ENCODE results near the gene SETD3. TPM values are rescaled to one million over a fixed set of nuclear protein-coding genes. Genes with fewer than 3 reads are reported as not detected.

SETD3 gene
- total RNA-seq, 1 experiment from 2014 or later: 46.8 TPM

DNA sequence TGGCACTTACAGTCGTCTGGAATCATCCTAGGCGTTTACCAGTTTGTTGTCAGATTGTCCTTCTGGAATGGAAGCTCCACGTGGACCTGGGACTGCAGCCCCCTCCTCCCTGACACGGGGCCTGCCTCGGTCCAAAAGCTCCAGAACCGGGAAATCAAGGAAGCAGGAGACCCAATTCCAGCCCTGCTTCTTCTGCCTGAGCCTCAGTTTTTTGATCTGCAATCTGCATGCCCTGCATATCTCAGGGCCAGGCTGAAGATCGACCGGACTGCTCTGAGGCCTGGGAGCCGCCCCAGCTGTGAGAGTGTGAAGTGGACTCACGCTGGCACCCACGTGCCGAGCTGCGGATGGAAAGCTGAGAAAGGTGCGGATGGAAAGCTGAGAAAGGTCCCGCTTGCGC, 98.6 kb downstream of the SETD3 start:
- H3K9ac ChIP-seq (ENCODE audit: low read length): no peak overlapping the region
- no peaks in the 10 kb centered on the region for H3K36me3 ChIP-seq (ENCODE audit: low read depth, low read length)
- H3K27ac ChIP-seq (ENCODE audit: low read length): no peak overlapping the region
- no peaks in the 10 kb centered on the region for H4K20me1 ChIP-seq (ENCODE audit: low read length)
- BruUV-seq (replicated peaks): no TSS peak
- no peaks in the 10 kb centered on the region for H3K79me2 ChIP-seq (ENCODE audit: low read length)
- ATAC-seq (no peak), DNase-seq (no peak)
- no peaks in the 10 kb centered on the region for H3K9me2 ChIP-seq (replicated peaks; ENCODE audit: low read length)
- POLR2A ChIA-PET (ENCODE audit: unreplicated experiment): no interaction called here
- CTCF ChIA-PET: no interaction called here
- H3K9me3 ChIP-seq (ENCODE audit: low read length): no peaks in the 10 kb centered on the region
- H3K4me1 ChIP-seq (ENCODE audit: insufficient read depth, low read length): peaks cover 21% of the 10 kb centered on the region
- no peak overlapping the region for H3K4me3 ChIP-seq (ENCODE audit: low read length)
- no peak overlapping the region for H3K4me2 ChIP-seq (ENCODE audit: low read length)
- intact Hi-C loops (cut with micrococcal nuclease): no loop called here
- H3K27me3 ChIP-seq (ENCODE audit: low read length): no peaks in the 10 kb centered on the region
- TF ChIP-seq EZH2 (IDR thresholded peaks at IDR 0.05; ENCODE audit: low read length, unreplicated experiment) (no peak), EZH2phosphoT487 (IDR thresholded peaks at IDR 0.05; ENCODE audit: borderline replicate concordance, low read length) (no peak)
- TF ChIP-seq, protein P1, sequence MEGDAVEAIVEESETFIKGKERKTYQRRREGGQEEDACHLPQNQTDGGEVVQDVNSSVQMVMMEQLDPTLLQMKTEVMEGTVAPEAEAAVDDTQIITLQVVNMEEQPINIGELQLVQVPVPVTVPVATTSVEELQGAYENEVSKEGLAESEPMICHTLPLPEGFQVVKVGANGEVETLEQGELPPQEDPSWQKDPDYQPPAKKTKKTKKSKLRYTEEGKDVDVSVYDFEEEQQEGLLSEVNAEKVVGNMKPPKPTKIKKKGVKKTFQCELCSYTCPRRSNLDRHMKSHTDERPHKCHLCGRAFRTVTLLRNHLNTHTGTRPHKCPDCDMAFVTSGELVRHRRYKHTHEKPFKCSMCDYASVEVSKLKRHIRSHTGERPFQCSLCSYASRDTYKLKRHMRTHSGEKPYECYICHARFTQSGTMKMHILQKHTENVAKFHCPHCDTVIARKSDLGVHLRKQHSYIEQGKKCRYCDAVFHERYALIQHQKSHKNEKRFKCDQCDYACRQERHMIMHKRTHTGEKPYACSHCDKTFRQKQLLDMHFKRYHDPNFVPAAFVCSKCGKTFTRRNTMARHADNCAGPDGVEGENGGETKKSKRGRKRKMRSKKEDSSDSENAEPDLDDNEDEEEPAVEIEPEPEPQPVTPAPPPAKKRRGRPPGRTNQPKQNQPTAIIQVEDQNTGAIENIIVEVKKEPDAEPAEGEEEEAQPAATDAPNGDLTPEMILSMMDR (conservative IDR thresholded peaks at IDR 0.05; ENCODE audit: low read depth, low read length): no peak
- no peak overlapping the region for H2AFZ ChIP-seq (ENCODE audit: low read length)
- H3F3A ChIP-seq (ENCODE audit: low read length, unreplicated experiment): no peaks in the 10 kb centered on the region

DNA sequence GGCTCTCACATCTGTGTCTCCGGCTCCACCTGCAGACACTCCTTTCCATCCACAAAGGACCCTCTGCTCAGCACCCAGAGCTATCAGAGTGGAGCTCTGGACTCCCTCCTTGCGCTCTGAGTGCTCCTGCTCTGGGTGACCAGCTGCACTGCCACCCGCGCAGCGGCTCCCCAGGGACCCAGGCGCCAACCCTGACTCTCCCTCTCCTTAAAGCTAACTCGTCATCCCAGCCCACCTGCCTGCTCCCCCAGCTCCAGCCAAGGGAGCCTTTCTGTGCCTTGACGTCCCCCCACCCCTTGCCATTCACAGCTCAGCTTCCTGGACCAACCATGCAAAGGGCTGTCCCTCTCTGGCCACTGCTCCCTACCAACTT, 99.0 kb downstream of the SETD3 start:
- no peak overlapping the region for H3K4me3 ChIP-seq (ENCODE audit: low read length)
- TF ChIP-seq, protein P1 (conservative IDR thresholded peaks at IDR 0.05; ENCODE audit: low read depth, low read length): no peak
- TF ChIP-seq EZH2 (IDR thresholded peaks at IDR 0.05; ENCODE audit: low read length, unreplicated experiment): no peak
- no peak for TF ChIP-seq EZH2phosphoT487 (IDR thresholded peaks at IDR 0.05; ENCODE audit: borderline replicate concordance, low read length)
- H3K79me2 ChIP-seq (ENCODE audit: low read length): no peaks in the 10 kb centered on the region
- H2AFZ ChIP-seq (ENCODE audit: low read length): no peak overlapping the region
- no peaks in the 10 kb centered on the region for H3K36me3 ChIP-seq (ENCODE audit: low read depth, low read length)
- H3K9ac ChIP-seq (ENCODE audit: low read length): no peak overlapping the region
- intact Hi-C loops (cut with micrococcal nuclease): no loop called here
- ChIA-PET POLR2A (ENCODE audit: unreplicated experiment) (no interaction called here), CTCF (no interaction called here)
- H4K20me1 ChIP-seq (ENCODE audit: low read length): no peaks in the 10 kb centered on the region
- H3K9me3 ChIP-seq (ENCODE audit: low read length): no peaks in the 10 kb centered on the region
- no peaks in the 10 kb centered on the region for H3K9me2 ChIP-seq (replicated peaks; ENCODE audit: low read length)
- H3K4me1 ChIP-seq (ENCODE audit: insufficient read depth, low read length): peaks cover 21% of the 10 kb centered on the region
- H3F3A ChIP-seq (ENCODE audit: low read length, unreplicated experiment): no peaks in the 10 kb centered on the region
- H3K27ac ChIP-seq (ENCODE audit: low read length): no peak overlapping the region
- no TSS peak for BruUV-seq (replicated peaks)
- DNase-seq: no peak
- no peak overlapping the region for H3K4me2 ChIP-seq (ENCODE audit: low read length)
- no peaks in the 10 kb centered on the region for H3K27me3 ChIP-seq (ENCODE audit: low read length)
- ATAC-seq: no peak

DNA sequence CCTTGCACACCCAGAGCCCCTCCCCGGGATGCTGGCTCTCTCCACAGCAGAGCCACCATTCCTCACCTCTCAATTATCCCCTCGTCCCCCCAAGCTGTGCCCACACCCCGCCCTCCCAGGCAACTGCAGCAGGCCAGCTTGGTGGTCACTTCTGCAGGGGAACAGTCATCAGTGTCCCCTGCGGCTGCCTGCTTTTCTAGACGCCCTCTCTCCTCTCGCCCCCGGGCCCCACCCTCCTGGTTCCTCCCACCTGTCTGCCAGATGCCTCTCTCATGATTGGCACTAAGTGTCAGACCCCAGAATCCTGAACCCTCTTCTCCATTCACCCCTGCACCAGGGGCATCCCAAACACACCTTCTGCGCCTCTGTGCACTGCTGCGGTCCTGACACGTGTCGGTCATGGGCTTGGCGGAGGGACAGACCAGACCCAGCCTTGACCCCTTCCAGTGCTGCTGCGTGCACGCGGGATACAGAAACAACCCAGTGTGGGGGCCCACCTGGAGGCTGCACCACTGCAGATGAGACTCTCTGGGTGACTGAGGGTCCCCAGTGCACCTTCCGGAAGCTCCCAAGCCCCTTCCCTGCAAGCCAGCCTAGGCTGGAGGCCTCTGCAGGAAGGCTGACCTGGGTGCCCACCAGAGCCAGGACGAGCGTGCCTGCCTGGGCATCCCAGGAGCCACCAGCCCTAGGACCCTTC, 99.5 kb downstream of the SETD3 start:
- Histone ChIP-seq H3K4me3 (ENCODE audit: low read length) (no peak overlapping the region), H3K9ac (ENCODE audit: low read length) (no peak overlapping the region), H3K27me3 (ENCODE audit: low read length) (no peaks in the 10 kb centered on the region), H3F3A (ENCODE audit: low read length, unreplicated experiment) (no peaks in the 10 kb centered on the region), H3K27ac (ENCODE audit: low read length) (no peak overlapping the region), H4K20me1 (ENCODE audit: low read length) (no peaks in the 10 kb centered on the region), H3K9me3 (ENCODE audit: low read length) (no peaks in the 10 kb centered on the region), H3K36me3 (ENCODE audit: low read depth, low read length) (no peaks in the 10 kb centered on the region), H3K4me2 (ENCODE audit: low read length) (no peak overlapping the region), H3K9me2 (replicated peaks; ENCODE audit: low read length) (no peaks in the 10 kb centered on the region), H2AFZ (ENCODE audit: low read length) (no peak overlapping the region), H3K4me1 (ENCODE audit: insufficient read depth, low read length) (peaks cover 21% of the 10 kb centered on the region), H3K79me2 (ENCODE audit: low read length) (no peaks in the 10 kb centered on the region)
- BruUV-seq (replicated peaks): no TSS peak
- no peak for TF ChIP-seq EZH2phosphoT487 (IDR thresholded peaks at IDR 0.05; ENCODE audit: borderline replicate concordance, low read length)
- TF ChIP-seq EZH2 (IDR thresholded peaks at IDR 0.05; ENCODE audit: low read length, unreplicated experiment): no peak
- TF ChIP-seq, protein P1 (conservative IDR thresholded peaks at IDR 0.05; ENCODE audit: low read depth, low read length): no peak
- ChIA-PET CTCF (no interaction called here), POLR2A (ENCODE audit: unreplicated experiment) (no interaction called here)
- intact Hi-C loops (cut with micrococcal nuclease): no loop called here
- ATAC-seq: no peak
- no peak for DNase-seq
